ENCODE data around the gene ZNF853.
"Not testable (repeated sequence)": the region's sequence is repeated elsewhere in the genome, so short reads cannot be mapped to it uniquely, and the experiment has no call there.

ZNF853 gene

GRCh38 chr7:6577369-6578113, 37.9 kb upstream of the ZNF853 start, which contains the start of gene ZDHHC4:
Gene ZDHHC4 (plus strand): TSS chr7:6577454. CDS start chr7:6580562, 3,108 bp downstream.
- DNase-seq (ENCODE audit: insufficient read length, low spot score) (peak; percentile 99), FAIRE-seq (no peak)
- TF ChIP-seq CTCF (IDR thresholded peaks at IDR 0.05; ENCODE audit: insufficient read depth, missing control alignments), result no peak

DNA sequence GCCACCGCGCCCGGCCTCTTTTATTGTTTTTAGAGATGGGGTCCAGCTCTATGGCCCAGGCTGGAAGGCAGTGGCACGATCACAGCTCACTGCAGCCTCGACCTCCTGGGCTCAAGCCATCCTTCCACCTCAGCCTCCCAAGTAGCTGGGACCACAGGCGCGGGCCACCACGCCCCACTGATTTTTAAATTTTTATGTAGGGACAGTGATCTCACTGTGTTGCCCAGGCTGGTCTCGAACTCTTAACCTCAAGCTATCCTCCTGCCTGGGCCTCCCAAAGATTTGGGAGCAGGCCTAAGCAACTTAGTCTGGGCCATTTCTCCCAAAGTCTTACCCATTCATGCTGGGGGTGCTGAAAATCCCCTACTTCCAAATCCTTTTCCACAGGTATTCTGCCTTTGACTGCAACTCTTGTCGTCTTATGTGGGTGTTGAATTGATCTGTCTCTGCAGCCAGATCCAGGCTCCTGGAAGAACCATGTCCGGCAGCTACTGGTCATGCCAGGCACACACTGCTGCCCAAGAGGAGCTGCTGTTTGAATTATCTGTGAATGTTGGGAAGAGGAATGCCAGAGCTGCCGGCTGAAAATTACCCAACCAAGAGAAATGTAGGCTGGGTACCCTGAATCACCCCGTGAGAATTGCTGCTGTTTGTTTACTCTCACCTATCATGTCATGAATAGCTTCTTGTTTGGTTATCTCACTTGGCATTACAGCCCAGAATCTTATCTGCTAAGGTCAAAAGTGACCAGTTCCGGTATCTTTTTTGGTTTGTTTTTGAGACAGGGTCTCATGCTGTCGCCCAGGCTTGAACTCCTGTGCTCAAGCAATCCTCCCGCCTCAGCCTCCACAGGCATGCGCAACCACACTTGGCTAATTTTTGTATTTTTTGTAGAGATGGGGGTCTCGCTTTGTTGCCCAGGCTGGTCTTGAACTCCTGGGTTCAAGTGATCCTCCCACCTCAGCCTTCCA, 37.0 kb upstream of the ZNF853 start:
- no peak for TF ChIP-seq CTCF (IDR thresholded peaks at IDR 0.05; ENCODE audit: insufficient read depth, missing control alignments)
- DNase-seq (ENCODE audit: insufficient read length, low spot score) (no peak), FAIRE-seq (no peak)

DNA sequence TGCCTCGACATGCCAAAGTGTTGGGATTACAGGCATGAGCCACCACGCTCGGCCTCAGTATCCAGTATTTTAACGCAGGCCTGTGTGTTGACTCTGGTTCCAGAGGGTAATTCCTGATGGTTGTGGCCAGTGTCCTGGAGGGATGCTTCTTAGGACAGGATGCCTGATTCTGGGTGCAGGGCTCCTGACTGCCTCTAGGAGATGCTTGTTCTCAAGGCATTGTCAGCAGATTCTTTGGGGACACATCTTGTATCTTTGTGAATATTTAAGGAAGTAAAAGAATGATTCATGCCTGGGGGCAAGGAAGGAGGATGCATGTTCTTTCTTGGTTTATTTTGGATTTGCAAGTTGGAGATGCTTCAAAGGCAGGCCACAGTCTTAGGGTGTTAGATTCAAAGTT, 36.0 kb upstream of the ZNF853 start:
- TF ChIP-seq CTCF (IDR thresholded peaks at IDR 0.05; ENCODE audit: insufficient read depth, missing control alignments), result no peak
- FAIRE-seq (no peak), DNase-seq (ENCODE audit: insufficient read length, low spot score) (no peak)

GRCh38 chr7:6585746-6586432, 29.5 kb upstream of the ZNF853 start:
- not testable (repeated sequence) for FAIRE-seq; DNase-seq (ENCODE audit: insufficient read length, low spot score)

DNA sequence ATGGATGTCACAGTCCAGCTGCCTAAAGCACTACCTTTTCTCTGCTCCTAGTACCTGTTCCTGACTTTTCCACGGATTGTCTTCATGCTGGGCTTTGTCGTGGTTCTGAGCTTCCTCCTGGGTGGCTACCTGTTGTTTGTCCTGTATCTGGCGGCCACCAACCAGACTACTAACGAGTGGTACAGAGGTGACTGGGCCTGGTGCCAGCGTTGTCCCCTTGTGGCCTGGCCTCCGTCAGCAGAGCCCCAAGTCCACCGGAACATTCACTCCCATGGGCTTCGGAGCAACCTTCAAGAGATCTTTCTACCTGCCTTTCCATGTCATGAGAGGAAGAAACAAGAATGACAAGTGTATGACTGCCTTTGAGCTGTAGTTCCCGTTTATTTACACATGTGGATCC, 26.8 kb upstream of the ZNF853 start:
- no peak for FAIRE-seq
- DNase-seq (ENCODE audit: insufficient read length, low spot score), result no peak
- TF ChIP-seq CTCF (IDR thresholded peaks at IDR 0.05; ENCODE audit: insufficient read depth, missing control alignments), result no peak

GRCh38 chr7:6589151-6589828, 26.1 kb upstream of the ZNF853 start:
- TF ChIP-seq CTCF (IDR thresholded peaks at IDR 0.05; ENCODE audit: insufficient read depth, missing control alignments), result no peak
- FAIRE-seq (no peak), DNase-seq (ENCODE audit: insufficient read length, low spot score) (no peak)

Data from D721Med (cell line).